Epithelial cell of esophagus (primary cell): ENCODE data around the gene HPS4.

Source experiments
- DNase-seq: peaks from one replicate; pipeline ENCODE4 v3.0.0; 2010; ENCODE audit warnings: low read depth
- H3K4me3 ChIP-seq: 2 replicates; pipeline ENCODE4 v1.5.1; 2011; ENCODE audit warnings: mild to moderate bottlenecking, low read length, control low read depth
- TF ChIP-seq, protein P1 (sequence below): IDR thresholded peaks from 2 replicates; pipeline ENCODE4 v1.5.1; 2011; ENCODE audit warnings: low read depth, mild to moderate bottlenecking, low read length, control low read depth, inconsistent platforms; ENCODE audit not compliant: insufficient read depth; ENCODE audit errors: missing control alignments

The HPS4 gene

DNA sequence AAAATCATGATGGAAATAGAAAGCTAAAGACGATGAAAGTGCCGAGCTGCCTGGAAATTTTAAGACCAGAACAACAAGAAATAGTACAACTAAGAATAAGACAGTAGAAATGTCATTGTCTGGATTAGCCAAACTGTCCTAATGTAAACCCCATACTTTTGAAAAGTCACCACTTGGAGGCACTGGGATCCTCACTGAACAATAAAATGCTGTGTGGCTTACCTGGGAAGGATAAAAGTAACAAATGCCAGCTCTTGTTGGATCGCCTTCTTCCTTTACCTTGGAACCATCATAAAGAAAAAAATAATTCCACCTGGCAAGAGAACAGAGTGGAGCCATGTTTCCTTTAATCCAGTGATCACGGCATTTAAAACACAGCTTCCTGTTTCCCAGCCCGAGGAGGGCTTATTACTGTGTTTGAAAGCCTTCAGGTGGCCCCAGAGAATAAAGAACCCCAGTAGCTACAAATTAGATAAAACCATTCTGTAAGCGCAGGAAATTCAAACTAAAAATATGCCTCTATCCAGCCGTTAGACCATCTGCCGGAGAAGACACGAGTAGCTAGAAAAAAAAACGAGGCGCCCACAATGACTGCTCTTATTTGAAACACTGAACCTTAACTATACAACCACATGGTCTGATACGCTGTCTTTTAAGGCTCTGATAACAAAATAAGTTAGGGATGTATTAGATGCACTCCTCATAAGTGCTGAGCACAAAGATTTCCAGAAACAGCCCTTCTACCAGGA lies 4.4 kb downstream of the HPS4 start:
- TF ChIP-seq, protein P1, sequence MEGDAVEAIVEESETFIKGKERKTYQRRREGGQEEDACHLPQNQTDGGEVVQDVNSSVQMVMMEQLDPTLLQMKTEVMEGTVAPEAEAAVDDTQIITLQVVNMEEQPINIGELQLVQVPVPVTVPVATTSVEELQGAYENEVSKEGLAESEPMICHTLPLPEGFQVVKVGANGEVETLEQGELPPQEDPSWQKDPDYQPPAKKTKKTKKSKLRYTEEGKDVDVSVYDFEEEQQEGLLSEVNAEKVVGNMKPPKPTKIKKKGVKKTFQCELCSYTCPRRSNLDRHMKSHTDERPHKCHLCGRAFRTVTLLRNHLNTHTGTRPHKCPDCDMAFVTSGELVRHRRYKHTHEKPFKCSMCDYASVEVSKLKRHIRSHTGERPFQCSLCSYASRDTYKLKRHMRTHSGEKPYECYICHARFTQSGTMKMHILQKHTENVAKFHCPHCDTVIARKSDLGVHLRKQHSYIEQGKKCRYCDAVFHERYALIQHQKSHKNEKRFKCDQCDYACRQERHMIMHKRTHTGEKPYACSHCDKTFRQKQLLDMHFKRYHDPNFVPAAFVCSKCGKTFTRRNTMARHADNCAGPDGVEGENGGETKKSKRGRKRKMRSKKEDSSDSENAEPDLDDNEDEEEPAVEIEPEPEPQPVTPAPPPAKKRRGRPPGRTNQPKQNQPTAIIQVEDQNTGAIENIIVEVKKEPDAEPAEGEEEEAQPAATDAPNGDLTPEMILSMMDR, result peak; percentile 18
- peak overlapping the region; percentile 27 for H3K4me3 ChIP-seq
- no peak for DNase-seq

GRCh38 chr22:26477341-26477731 lies 6.2 kb downstream of the HPS4 start:
- TF ChIP-seq, protein P1, result no peak
- no peak overlapping the region for H3K4me3 ChIP-seq
- DNase-seq, result no peak

DNA sequence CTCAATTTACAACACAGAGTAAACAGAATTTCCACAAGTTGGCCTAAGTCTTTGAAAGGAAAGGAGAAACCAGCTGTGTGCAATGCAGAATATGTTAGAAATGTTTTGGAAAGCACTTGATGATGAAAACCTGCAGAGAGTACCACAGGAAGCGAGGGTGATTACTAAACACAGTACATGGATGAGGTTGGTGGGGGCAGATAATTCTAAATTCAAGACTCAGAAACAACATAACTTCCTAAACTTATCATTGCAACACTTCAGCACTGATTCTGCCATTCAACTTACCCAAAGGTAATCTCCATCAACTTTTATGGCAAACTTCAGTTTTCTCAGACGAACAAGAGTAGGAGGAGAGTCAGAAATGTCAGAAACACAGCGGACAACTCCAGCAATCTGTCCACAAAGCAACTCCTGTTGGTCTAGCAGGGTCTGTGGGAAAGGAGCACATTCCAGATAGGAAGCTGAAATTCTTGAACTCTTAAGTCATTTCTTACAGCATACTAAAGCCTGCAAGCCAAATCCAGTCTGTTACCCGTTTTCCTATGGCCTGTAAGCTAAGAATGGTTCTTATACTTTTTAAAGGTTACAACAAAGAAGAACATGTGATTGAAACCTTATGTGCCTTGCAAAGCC lies 6.8 kb downstream of the HPS4 start:
- TF ChIP-seq, protein P1, result no peak
- H3K4me3 ChIP-seq, result no peak overlapping the region
- no peak for DNase-seq

DNA sequence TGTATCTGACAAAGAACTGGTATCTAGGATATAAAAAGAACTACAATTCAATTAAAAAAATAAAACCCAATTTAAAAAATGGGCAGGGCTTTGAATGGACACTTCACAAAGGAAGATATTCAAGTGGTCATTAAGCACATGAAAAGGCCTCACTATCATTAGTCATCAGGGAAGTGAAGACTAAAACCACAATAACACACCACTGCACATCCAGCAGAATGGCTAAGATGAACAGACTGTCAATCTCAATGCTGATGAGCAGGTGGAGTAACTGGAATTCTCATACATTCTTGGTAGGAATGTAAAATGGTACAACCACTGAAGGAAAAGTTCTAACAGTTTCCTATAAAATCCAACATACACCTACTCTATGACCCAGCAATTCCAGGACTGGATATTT lies 8.9 kb downstream of the HPS4 start:
- H3K4me3 ChIP-seq, result no peak overlapping the region
- DNase-seq, result peak; percentile 48
- TF ChIP-seq, protein P1, result no peak

DNA sequence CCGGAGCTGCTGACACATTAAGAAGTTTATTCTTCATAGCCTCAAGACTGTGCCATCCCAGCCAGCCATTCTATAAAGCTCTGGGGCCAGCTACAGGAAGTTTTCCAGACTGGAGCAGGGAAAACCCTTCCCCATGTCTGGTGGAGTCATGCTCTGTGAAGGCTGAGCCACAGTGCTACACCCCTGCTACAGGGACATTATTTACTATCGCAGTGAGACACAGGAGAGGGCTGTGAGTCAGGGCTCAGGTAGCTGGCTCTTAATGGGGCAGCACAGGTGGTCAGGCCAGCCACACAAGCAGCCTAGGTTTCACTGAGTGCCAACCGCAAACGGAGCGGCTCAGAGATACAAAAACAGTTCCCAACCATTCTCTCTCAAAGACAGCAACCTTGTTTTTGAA lies 12.1 kb downstream of the HPS4 start:
- TF ChIP-seq, protein P1, result no peak
- peak; percentile 96 for DNase-seq
- H3K4me3 ChIP-seq, result no peak overlapping the region

GRCh38 chr22:26470807-26471206 lies 12.8 kb downstream of the HPS4 start:
- no peak for DNase-seq
- no peak overlapping the region for H3K4me3 ChIP-seq
- TF ChIP-seq, protein P1, result no peak

DNA sequence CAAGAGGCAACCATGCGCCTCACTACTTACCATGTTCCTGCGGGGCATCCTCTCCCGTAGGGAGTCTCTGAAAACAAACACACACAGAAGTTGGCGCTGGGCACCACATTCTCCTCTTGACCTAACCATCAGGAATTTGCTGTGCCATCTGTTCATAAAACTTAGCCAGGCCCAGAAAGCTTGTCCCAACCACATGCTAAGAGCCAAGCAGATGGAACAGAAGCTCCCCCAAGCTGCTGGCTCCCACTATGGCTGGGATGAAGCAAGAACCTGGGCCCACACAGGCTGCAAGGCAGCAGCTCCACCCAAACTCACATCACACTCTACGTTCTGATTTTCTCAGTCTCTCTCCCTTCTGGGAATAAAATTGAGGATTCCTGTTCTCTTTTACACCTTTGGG lies 17.4 kb downstream of the HPS4 start:
- no peak for DNase-seq
- H3K4me3 ChIP-seq, result no peak overlapping the region

More for the DNA sequence above, 17.4 kb downstream of the HPS4 start:
- TF ChIP-seq, protein P1, result no peak
